ENCODE data around the gene RAD50. TPM values are rescaled to one million over a fixed set of nuclear protein-coding genes. Genes with fewer than 3 reads are reported as not detected.

The RAD50 gene
- total and polyA plus RNA-seq, 2 donors (not counting 1 experiment from before 2014, with no cell fraction given): 21.5 to 35.7 TPM

GRCh38 chr5:132646583-132647266 lies 89.9 kb downstream of the RAD50 start:
- no peaks in the 10 kb centered on the region for H3K4me1 ChIP-seq (ENCODE audit: control insufficient read depth, extremely low read depth, insufficient read depth, low read length)

GRCh38 chr5:132647473-132647872 lies 90.7 kb downstream of the RAD50 start:
- no peak overlapping the region for H3K27ac ChIP-seq (ENCODE audit: insufficient read depth, low read length)
- H3K9me3 ChIP-seq (ENCODE audit: control insufficient read depth, insufficient read depth, low read depth, low read length): no peaks in the 10 kb centered on the region
- no peak overlapping the region for H3K4me3 ChIP-seq (replicated peaks in 1 of 4; ENCODE audit: control extremely low read depth in 1 of 4, insufficient read depth in 1 of 4, low read depth in 3 of 4, low read length in 4 of 4)
- H3K9ac ChIP-seq (ENCODE audit: insufficient read depth, low read length): no peak overlapping the region
- H3K4me2 ChIP-seq (ENCODE audit: extremely low read depth, insufficient read depth, low read length): no peak overlapping the region
- H3K27me3 ChIP-seq (ENCODE audit: control insufficient read depth, insufficient read depth, low read length): no peaks in the 10 kb centered on the region
- no peaks in the 10 kb centered on the region for H3K4me1 ChIP-seq (ENCODE audit: control insufficient read depth, extremely low read depth, insufficient read depth, low read length)
- H2AFZ ChIP-seq (ENCODE audit: low read length): no peak overlapping the region
- TF ChIP-seq CTCF (conservative IDR thresholded peaks at IDR 0.05 in 1 of 2, IDR thresholded peaks at IDR 0.05 in 1 of 2; ENCODE audit: low read depth in 1 of 2, low read length in 2 of 2) (no peak), EZH2 (IDR thresholded peaks at IDR 0.05; ENCODE audit: low read length, missing control alignments) (no peak)
- no peaks in the 10 kb centered on the region for H3K36me3 ChIP-seq (ENCODE audit: control insufficient read depth, insufficient read depth, low read length)
- DNase-seq (ENCODE audit: low read depth in 2 of 2): no peak
- no peaks in the 10 kb centered on the region for H4K20me1 ChIP-seq (ENCODE audit: control insufficient read depth, extremely low read depth, insufficient read depth, low read length)
- no peaks in the 10 kb centered on the region for H3K79me2 ChIP-seq (ENCODE audit: control insufficient read depth, insufficient read depth, low read length)

More at GRCh38 chr5:132646583-132647266, 89.9 kb downstream of the RAD50 start:
- Histone ChIP-seq H3K27ac (ENCODE audit: insufficient read depth, low read length) (no peak overlapping the region), H4K20me1 (ENCODE audit: control insufficient read depth, extremely low read depth, insufficient read depth, low read length) (no peaks in the 10 kb centered on the region), H3K79me2 (ENCODE audit: control insufficient read depth, insufficient read depth, low read length) (no peaks in the 10 kb centered on the region), H2AFZ (ENCODE audit: low read length) (no peak overlapping the region), H3K9me3 (ENCODE audit: control insufficient read depth, insufficient read depth, low read depth, low read length) (no peaks in the 10 kb centered on the region), H3K27me3 (ENCODE audit: control insufficient read depth, insufficient read depth, low read length) (no peaks in the 10 kb centered on the region), H3K36me3 (ENCODE audit: control insufficient read depth, insufficient read depth, low read length) (no peaks in the 10 kb centered on the region), H3K4me3 (replicated peaks in 1 of 4; ENCODE audit: control extremely low read depth in 1 of 4, insufficient read depth in 1 of 4, low read depth in 3 of 4, low read length in 4 of 4) (no peak overlapping the region), H3K9ac (ENCODE audit: insufficient read depth, low read length) (no peak overlapping the region), H3K4me2 (ENCODE audit: extremely low read depth, insufficient read depth, low read length) (no peak overlapping the region)
- no peak for DNase-seq (ENCODE audit: low read depth in 2 of 2)
- no peak for TF ChIP-seq EZH2 (IDR thresholded peaks at IDR 0.05; ENCODE audit: low read length, missing control alignments)

GRCh38 chr5:132648355-132648754 lies 91.6 kb downstream of the RAD50 start:
- no peak for DNase-seq (ENCODE audit: low read depth in 2 of 2)
- Histone ChIP-seq H3K9ac (ENCODE audit: insufficient read depth, low read length) (no peak overlapping the region), H3K36me3 (ENCODE audit: control insufficient read depth, insufficient read depth, low read length) (no peaks in the 10 kb centered on the region), H3K4me3 (replicated peaks in 1 of 4; ENCODE audit: control extremely low read depth in 1 of 4, insufficient read depth in 1 of 4, low read depth in 3 of 4, low read length in 4 of 4) (no peak overlapping the region), H3K9me3 (ENCODE audit: control insufficient read depth, insufficient read depth, low read depth, low read length) (no peaks in the 10 kb centered on the region), H3K79me2 (ENCODE audit: control insufficient read depth, insufficient read depth, low read length) (no peaks in the 10 kb centered on the region), H2AFZ (ENCODE audit: low read length) (no peak overlapping the region), H4K20me1 (ENCODE audit: control insufficient read depth, extremely low read depth, insufficient read depth, low read length) (no peaks in the 10 kb centered on the region), H3K27me3 (ENCODE audit: control insufficient read depth, insufficient read depth, low read length) (no peaks in the 10 kb centered on the region), H3K27ac (ENCODE audit: insufficient read depth, low read length) (no peak overlapping the region), H3K4me1 (ENCODE audit: control insufficient read depth, extremely low read depth, insufficient read depth, low read length) (no peaks in the 10 kb centered on the region), H3K4me2 (ENCODE audit: extremely low read depth, insufficient read depth, low read length) (no peak overlapping the region)
- TF ChIP-seq CTCF (conservative IDR thresholded peaks at IDR 0.05 in 1 of 2, IDR thresholded peaks at IDR 0.05 in 1 of 2; ENCODE audit: low read depth in 1 of 2, low read length in 2 of 2): no peak
- TF ChIP-seq EZH2 (IDR thresholded peaks at IDR 0.05; ENCODE audit: low read length, missing control alignments): no peak

Data from fibroblast of lung (primary cell).